Measurements from ENCODE around the gene GCNA. TPM values are rescaled to one million over a fixed set of nuclear protein-coding genes. Genes with fewer than 3 reads are reported as not detected.
"Not testable (repeated sequence)": the region's sequence is repeated elsewhere in the genome, so short reads cannot be mapped to it uniquely, and the experiment has no call there.

Gene GCNA
- total RNA-seq, 1 experiment from 2014 or later, result 3.0 TPM

DNA sequence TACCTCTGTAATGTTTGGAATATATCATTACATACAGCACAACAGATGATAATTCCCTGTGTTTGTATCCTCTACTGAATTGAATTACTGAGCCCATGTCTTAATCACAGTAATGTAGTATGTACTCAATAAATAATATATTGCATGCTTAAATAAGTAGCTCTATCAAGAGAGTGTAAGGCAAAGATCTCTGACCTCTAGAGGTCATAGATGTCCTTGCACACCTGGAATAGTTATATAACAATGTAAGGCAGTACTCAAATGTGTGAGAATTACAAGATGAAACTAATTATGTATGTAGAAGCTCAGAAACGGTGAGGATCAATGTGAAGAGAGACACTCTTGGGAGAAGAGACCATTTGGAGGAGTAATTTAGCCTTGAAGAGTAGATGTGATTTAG is 14.3 kb upstream of the GCNA start:
- ChIA-PET CTCF (no interaction called here), POLR2A (ENCODE audit: low non-redundant PET) (no interaction called here)
- Histone ChIP-seq H3K27me3 (replicated peaks; ENCODE audit: insufficient read depth, low read depth, low read length, poor library complexity) (no peaks in the 10 kb centered on the region), H3K27ac (ENCODE audit: low read depth, low read length, poor library complexity, severe bottlenecking) (no peak overlapping the region), H3K36me3 (ENCODE audit: insufficient read depth, low read length, poor library complexity, severe bottlenecking) (peaks cover 71% of the 10 kb centered on the region), H3K9me3 (ENCODE audit: low read depth, low read length, poor library complexity, severe bottlenecking) (no peaks in the 10 kb centered on the region), H3K4me1 (ENCODE audit: insufficient read depth, low read length, poor library complexity, severe bottlenecking) (no peaks in the 10 kb centered on the region), H3K4me3 (ENCODE audit: low read depth, low read length, poor library complexity, severe bottlenecking) (no peak overlapping the region)
- TF ChIP-seq CTCF (conservative IDR thresholded peaks at IDR 0.05; ENCODE audit: low read depth, low read length), result no peak
- no peak for TF ChIP-seq EZH2 (IDR thresholded peaks at IDR 0.05; ENCODE audit: borderline replicate concordance, low read depth, low read length, poor library complexity, severe bottlenecking)
- intact Hi-C loops (cut with micrococcal nuclease; ENCODE audit: unreplicated experiment), result no loop called here
- BruUV-seq (replicated peaks), result no TSS peak
- DNase-seq (ENCODE audit: low spot score), result no peak

GRCh38 chrX:71565474-71566041 is 12.7 kb upstream of the GCNA start:
- POLR2A ChIA-PET (ENCODE audit: low non-redundant PET), result no interaction called here
- BruUV-seq (replicated peaks), result no TSS peak
- Histone ChIP-seq H3K4me3 (ENCODE audit: low read depth, low read length, poor library complexity, severe bottlenecking) (no peak overlapping the region), H3K4me1 (ENCODE audit: insufficient read depth, low read length, poor library complexity, severe bottlenecking) (no peaks in the 10 kb centered on the region), H3K9me3 (ENCODE audit: low read depth, low read length, poor library complexity, severe bottlenecking) (no peaks in the 10 kb centered on the region), H3K27me3 (replicated peaks; ENCODE audit: insufficient read depth, low read depth, low read length, poor library complexity) (no peaks in the 10 kb centered on the region), H3K27ac (ENCODE audit: low read depth, low read length, poor library complexity, severe bottlenecking) (no peak overlapping the region), H3K36me3 (ENCODE audit: insufficient read depth, low read length, poor library complexity, severe bottlenecking) (peaks cover 68% of the 10 kb centered on the region)
- TF ChIP-seq CTCF (conservative IDR thresholded peaks at IDR 0.05; ENCODE audit: low read depth, low read length) (no peak), EZH2 (IDR thresholded peaks at IDR 0.05; ENCODE audit: borderline replicate concordance, low read depth, low read length, poor library complexity, severe bottlenecking) (no peak)
- no peak for DNase-seq (ENCODE audit: low spot score)
- intact Hi-C loops (cut with micrococcal nuclease; ENCODE audit: unreplicated experiment), result no loop called here
- CTCF ChIA-PET, result no interaction called here

GRCh38 chrX:71571390-71571789 is 6.8 kb upstream of the GCNA start:
- intact Hi-C loops (cut with micrococcal nuclease; ENCODE audit: unreplicated experiment); CTCF ChIA-PET; H3K27me3 ChIP-seq (replicated peaks; ENCODE audit: insufficient read depth, low read depth, low read length, poor library complexity); DNase-seq (ENCODE audit: low spot score); H3K27ac ChIP-seq (ENCODE audit: low read depth, low read length, poor library complexity, severe bottlenecking); H3K9me3 ChIP-seq (ENCODE audit: low read depth, low read length, poor library complexity, severe bottlenecking); H3K4me3 ChIP-seq (ENCODE audit: low read depth, low read length, poor library complexity, severe bottlenecking); BruUV-seq (replicated peaks); POLR2A ChIA-PET (ENCODE audit: low non-redundant PET); H3K4me1 ChIP-seq (ENCODE audit: insufficient read depth, low read length, poor library complexity, severe bottlenecking): not testable (repeated sequence)
- peaks cover 64% of the 10 kb centered on the region for H3K36me3 ChIP-seq (ENCODE audit: insufficient read depth, low read length, poor library complexity, severe bottlenecking)

DNA sequence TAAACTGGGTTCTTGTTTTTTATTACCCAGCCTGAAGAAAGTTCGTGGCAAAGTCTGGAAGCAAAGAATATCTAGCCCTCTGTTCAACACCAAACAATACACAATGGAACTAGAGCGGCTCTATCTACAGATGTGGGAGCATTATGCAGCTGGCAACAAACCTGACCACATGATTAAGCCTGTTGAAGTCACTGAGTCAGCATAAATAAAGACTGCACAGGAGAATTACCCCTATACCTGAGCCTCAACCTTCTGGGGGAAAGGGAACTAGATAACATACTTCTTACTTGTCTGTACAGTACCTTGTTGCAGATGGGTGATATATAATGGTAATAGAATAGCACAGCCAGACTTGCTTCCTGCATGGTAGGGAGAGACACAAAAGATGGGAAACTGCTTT is 4.6 kb upstream of the GCNA start:
- TF ChIP-seq EZH2 (IDR thresholded peaks at IDR 0.05; ENCODE audit: borderline replicate concordance, low read depth, low read length, poor library complexity, severe bottlenecking), result no peak
- no peak for TF ChIP-seq CTCF (conservative IDR thresholded peaks at IDR 0.05; ENCODE audit: low read depth, low read length)
- no peak overlapping the region for H3K27ac ChIP-seq (ENCODE audit: low read depth, low read length, poor library complexity, severe bottlenecking)
- H3K27me3 ChIP-seq (replicated peaks; ENCODE audit: insufficient read depth, low read depth, low read length, poor library complexity), result no peaks in the 10 kb centered on the region
- H3K4me1 ChIP-seq (ENCODE audit: insufficient read depth, low read length, poor library complexity, severe bottlenecking), result no peaks in the 10 kb centered on the region
- BruUV-seq (replicated peaks), result no TSS peak
- H3K36me3 ChIP-seq (ENCODE audit: insufficient read depth, low read length, poor library complexity, severe bottlenecking), result peaks cover 49% of the 10 kb centered on the region
- POLR2A ChIA-PET (ENCODE audit: low non-redundant PET), result no interaction called here
- no peaks in the 10 kb centered on the region for H3K9me3 ChIP-seq (ENCODE audit: low read depth, low read length, poor library complexity, severe bottlenecking)
- no peak for DNase-seq (ENCODE audit: low spot score)
- intact Hi-C loops (cut with micrococcal nuclease; ENCODE audit: unreplicated experiment), result no loop called here
- H3K4me3 ChIP-seq (ENCODE audit: low read depth, low read length, poor library complexity, severe bottlenecking), result no peak overlapping the region
- CTCF ChIA-PET, result no interaction called here

Data from A673 (cell line).